ENCODE measurements around the gene C1orf56.

C1orf56 gene

DNA sequence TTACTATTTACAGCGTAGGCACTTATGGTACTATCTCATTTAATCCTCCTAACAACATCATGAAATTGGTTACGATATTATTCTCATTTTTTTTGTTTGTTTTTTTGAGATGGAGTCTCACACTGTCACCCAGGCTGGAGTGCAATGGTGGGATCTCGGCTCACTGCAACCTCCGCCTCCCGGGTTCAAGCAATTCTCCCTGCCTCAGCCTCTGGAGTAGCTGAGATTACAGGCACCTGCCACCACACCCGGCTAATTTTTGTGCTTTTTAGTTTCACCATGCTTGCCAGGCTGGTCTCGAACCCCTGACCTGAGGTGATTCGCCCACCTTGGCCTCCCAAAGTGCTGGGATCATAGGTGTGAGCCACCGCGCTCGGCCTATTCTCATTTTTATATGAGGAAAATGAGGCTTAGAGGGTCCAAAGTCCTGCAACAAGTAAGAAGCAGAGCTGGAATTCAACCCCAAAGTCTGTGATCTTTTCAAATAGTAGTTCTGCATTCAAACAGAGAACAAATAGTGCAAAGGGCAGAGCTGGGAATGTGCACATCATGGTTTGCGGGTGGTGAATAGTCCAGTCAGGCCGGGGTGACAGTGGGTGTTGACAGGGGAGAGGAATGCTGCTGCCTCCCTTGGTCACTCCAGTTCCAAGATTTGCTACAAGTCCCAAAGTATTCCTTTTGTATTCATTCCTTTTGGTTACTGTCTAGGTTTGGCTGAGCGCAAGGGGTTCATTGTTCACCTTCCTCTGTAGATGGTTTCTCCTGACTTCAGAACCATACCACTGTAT is 34.7 kb upstream of the C1orf56 start:
- intact Hi-C loops (cut with DNase I) = no loop called here
- no peak for DNase-seq

GRCh38 chr1:151013518-151013917 is 34.0 kb upstream of the C1orf56 start:
- no peak for DNase-seq
- intact Hi-C loops (cut with DNase I) = no loop called here

DNA sequence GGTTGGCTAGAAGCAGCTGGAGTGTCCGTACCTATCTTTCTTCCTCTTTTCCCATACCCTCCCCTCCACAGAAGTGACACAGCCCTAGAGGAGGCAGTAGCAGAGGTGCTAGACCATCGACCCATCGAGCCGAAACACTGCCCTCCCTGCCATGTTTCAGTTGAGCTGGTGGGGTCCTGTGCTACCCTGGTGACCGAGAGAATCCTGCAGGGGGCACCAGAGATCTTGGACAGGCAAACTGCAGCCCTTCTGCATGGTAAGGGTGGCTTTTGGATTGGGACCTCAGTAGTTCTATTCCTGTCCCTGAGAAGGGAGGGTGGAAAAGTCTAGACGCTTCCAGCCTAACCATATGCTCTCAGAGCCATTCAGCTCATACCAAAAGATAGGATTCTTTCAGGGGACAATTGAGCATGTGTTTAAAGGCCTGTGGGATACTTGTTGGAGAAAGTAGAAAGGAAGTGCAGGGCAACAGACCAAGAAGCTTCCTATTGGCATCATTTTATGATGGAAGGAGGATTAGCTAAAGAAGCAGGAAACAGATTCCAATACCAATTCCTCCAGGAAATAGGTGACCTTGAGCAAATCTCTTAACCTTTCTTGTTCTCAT is 22.9 kb upstream of the C1orf56 start:
- DNase-seq = peak; percentile 59 to 94 (median 85)
- intact Hi-C loops (cut with DNase I) = no loop called here

- no peak for DNase-seq
- intact Hi-C loops (cut with DNase I) = no loop called here
Observed at GRCh38 chr1:151026460-151026859, 21.1 kb upstream of the C1orf56 start.

- no peak for DNase-seq
- intact Hi-C loops (cut with DNase I) = no loop called here
Observed at GRCh38 chr1:151032164-151032563, 15.4 kb upstream of the C1orf56 start.

- intact Hi-C loops (cut with DNase I) = no loop called here
- no peak for DNase-seq
Observed at GRCh38 chr1:151035167-151035566, 12.4 kb upstream of the C1orf56 start.

GRCh38 chr1:151036356-151036755 is 11.2 kb upstream of the C1orf56 start, which contains the start of gene BNIPL:
Gene BNIPL (plus strand): TSS chr1:151036586. CDS start chr1:151036726, 140 bp downstream.
- intact Hi-C loops (cut with DNase I) = no loop called here
- no peak for DNase-seq

DNA sequence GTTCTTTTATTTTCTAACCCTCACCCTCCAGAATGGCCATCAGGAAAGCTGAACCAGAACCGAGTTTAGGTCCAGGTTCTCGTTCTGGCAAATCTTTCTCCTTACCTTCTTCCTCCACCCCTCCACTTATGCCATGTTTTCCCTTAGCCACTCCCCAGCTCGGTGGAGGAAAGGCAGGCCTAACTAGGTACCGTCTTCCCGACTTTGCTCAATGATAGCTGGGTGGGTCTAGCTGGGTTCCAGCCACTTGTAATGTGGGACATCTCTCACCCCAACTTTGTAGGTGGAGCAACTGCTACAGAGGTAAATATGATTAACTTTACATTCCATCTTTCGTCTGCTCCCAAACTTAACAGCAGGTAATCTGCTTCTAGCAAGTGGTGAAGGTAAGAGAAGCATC is 10.5 kb upstream of the C1orf56 start:
- no peak for DNase-seq
- intact Hi-C loops (cut with DNase I) = no loop called here

GRCh38 chr1:151039521-151039920 is 8.0 kb upstream of the C1orf56 start:
- DNase-seq = no peak
- intact Hi-C loops (cut with DNase I) = no loop called here

DNA sequence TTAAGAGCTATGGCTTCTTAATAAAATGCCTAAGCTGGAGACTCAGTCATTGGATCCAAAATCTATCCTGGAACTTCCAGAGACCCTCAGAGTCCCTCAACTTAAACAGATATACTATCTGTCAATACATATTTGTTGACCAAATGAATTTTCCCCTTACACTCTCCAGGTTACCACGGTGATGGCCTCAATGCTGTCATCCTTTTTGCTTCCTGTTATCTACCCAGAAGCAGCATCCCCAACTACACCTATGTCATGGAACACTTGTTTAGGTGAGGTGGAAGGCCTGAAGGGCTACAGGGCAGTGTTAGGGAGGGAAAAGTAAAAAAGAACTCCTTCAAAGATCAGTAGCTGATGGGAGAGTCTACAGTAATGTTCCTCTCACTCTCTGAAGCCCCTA is 4.4 kb upstream of the C1orf56 start:
- intact Hi-C loops (cut with DNase I) = no loop called here
- no peak for DNase-seq

DNA sequence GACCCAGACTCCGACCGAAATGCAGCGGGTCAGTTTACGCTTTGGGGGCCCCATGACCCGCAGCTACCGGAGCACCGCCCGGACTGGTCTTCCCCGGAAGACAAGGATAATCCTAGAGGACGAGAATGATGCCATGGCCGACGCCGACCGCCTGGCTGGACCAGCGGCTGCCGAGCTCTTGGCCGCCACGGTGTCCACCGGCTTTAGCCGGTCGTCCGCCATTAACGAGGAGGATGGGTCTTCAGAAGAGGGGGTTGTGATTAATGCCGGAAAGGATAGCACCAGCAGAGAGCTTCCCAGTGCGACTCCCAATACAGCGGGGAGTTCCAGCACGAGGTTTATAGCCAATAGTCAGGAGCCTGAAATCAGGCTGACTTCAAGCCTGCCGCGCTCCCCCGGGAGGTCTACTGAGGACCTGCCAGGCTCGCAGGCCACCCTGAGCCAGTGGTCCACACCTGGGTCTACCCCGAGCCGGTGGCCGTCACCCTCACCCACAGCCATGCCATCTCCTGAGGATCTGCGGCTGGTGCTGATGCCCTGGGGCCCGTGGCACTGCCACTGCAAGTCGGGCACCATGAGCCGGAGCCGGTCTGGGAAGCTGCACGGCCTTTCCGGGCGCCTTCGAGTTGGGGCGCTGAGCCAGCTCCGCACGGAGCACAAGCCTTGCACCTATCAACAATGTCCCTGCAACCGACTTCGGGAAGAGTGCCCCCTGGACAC is 534 bp downstream of the C1orf56 start:
- DNase-seq = peak; percentile 46 to 85 (median 67)
- intact Hi-C loops (cut with DNase I) = no loop called here

DNA sequence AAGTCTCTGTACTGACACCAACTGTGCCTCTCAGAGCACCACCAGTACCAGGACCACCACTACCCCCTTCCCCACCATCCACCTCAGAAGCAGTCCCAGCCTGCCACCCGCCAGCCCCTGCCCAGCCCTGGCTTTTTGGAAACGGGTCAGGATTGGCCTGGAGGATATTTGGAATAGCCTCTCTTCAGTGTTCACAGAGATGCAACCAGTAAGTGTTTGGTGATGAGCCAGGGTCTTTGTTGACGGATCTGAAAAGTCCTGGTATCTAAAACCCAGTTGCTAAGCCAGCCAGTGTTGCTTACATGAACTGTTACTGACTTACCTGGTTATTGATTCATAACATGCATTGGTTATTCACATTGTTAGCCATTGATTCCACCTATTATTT is 1.1 kb downstream of the C1orf56 start:
- intact Hi-C loops (cut with DNase I) = no loop called here
- DNase-seq = no peak

- intact Hi-C loops (cut with DNase I) = no loop called here
- DNase-seq = no peak
Observed at GRCh38 chr1:151049458-151049857, 1.9 kb downstream of the C1orf56 start.

- intact Hi-C loops (cut with DNase I) = no loop called here
- DNase-seq = no peak
Observed at GRCh38 chr1:151050051-151050688, 2.6 kb downstream of the C1orf56 start.

- DNase-seq = no peak
- intact Hi-C loops (cut with DNase I) = no loop called here
Observed at GRCh38 chr1:151051356-151052009, 3.9 kb downstream of the C1orf56 start.

DNA sequence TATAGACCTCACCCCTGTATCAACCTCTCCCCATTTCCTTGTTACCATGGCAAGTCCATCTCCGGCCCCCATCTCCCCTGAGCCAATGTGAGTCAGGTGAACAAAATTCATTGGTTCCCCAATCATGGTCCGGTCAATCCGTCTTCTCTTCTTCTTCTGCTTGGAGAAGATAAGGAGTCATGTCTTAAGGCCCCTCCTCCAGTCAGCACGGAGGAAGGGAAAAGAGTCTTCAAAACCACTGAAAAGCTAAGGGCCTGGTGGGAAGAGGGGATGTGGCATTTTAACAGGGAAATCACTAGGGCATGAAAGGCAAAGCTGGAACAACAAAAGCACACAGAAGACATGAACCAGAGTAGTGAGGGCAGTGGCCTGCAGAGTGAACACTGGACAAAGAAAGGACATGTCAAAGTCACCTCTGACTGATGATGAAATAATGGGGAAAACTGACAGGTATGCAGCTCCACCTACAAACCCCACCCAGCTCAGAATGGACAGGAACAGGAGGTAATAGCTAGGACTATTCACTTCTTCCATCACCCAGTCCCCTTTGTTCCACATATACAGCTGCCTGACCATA is 7.5 kb downstream of the C1orf56 start:
- intact Hi-C loops (cut with DNase I) = no loop called here
- DNase-seq = no peak

GRCh38 chr1:151055581-151055980 is 8.0 kb downstream of the C1orf56 start:
- intact Hi-C loops (cut with DNase I) = no loop called here
- DNase-seq = no peak

GRCh38 chr1:151056149-151056548 is 8.6 kb downstream of the C1orf56 start:
- intact Hi-C loops (cut with DNase I) = no loop called here
- DNase-seq = no peak

- DNase-seq = peak in 24 of 42 donors; percentile 8 to 63 (median 34)
- intact Hi-C loops (cut with DNase I) = no loop called here
Observed at GRCh38 chr1:151058692-151059091, 11.1 kb downstream of the C1orf56 start.

Data from head of caudate nucleus (tissue), 42 donors.